Measurements from ENCODE around the gene EPDR1.
A peak's percentile ranks its signal among the peaks of the same experiment; 100 is the strongest.

The EPDR1 gene

DNA sequence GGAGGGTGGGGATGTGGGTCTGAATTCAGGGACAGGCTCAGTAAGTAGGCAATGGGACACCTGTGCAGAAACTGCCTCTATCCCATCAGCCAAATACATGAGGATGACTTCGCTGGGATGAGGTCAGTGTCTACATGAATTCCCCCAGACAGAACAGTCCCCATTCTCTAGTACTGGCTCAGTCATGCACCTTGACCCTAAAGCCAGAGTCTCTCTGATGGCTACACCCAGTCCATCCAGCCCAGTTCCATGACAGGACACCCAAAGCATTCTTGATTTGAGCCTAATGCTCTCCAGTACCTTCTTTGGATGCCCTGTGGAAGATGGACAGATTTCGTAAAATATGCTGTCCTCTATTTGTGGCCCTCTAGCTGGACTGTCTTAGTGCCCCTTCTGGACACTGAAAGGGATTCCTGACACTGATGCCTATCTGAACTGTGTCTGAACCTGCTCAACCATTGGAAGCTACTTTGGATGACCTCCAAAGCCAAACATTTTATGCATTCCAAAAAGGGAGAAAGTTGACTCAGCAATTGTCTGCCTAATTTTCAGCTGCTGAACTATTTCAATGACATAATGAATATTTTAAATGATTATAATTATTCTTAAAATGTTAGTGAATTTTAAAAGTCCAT, 18.4 kb upstream of the EPDR1 start:
- peak; percentile 67 to 76 for DNase-seq (ENCODE audit: low read depth in 2 of 2)
- TF ChIP-seq, protein P1, sequence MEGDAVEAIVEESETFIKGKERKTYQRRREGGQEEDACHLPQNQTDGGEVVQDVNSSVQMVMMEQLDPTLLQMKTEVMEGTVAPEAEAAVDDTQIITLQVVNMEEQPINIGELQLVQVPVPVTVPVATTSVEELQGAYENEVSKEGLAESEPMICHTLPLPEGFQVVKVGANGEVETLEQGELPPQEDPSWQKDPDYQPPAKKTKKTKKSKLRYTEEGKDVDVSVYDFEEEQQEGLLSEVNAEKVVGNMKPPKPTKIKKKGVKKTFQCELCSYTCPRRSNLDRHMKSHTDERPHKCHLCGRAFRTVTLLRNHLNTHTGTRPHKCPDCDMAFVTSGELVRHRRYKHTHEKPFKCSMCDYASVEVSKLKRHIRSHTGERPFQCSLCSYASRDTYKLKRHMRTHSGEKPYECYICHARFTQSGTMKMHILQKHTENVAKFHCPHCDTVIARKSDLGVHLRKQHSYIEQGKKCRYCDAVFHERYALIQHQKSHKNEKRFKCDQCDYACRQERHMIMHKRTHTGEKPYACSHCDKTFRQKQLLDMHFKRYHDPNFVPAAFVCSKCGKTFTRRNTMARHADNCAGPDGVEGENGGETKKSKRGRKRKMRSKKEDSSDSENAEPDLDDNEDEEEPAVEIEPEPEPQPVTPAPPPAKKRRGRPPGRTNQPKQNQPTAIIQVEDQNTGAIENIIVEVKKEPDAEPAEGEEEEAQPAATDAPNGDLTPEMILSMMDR (IDR thresholded peaks at IDR 0.05; ENCODE audit: low read depth, low read length), result no peak
- no peak overlapping the region for H3K4me3 ChIP-seq (replicated peaks in 1 of 2; ENCODE audit: low read depth in 2 of 2, low read length in 2 of 2)

DNA sequence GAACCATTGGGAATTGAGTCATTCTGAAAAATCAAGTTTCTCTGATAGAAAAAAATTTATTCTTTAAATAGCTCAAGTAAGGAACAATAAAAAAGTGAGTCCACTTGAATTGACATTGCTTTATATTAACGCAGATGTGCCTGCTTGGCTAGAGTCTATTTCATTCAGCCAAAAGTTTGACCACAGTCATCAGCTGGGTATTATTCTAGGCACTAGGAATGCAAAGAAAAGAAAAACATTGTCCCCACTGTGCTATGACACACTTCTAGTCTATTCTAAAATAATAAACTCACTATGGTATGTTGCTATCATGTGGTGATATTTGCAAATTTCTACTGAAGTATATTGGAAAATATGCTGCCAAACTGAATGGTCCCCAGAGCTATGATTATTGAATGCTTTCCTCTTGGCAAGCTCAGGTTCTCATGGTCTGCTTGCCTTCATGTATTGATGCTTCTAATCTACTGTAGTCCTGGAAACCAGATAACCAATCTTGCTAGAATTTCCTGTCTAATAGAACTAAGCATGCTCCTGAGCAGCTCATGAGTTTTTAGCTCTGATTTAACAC, 12.1 kb upstream of the EPDR1 start:
- TF ChIP-seq, protein P1 (IDR thresholded peaks at IDR 0.05; ENCODE audit: low read depth, low read length), result no peak
- peak in 1 of 2 donors; percentile 92 for DNase-seq (ENCODE audit: low read depth in 2 of 2)
- H3K4me3 ChIP-seq (replicated peaks in 1 of 2; ENCODE audit: low read depth in 2 of 2, low read length in 2 of 2), result no peak overlapping the region

DNA sequence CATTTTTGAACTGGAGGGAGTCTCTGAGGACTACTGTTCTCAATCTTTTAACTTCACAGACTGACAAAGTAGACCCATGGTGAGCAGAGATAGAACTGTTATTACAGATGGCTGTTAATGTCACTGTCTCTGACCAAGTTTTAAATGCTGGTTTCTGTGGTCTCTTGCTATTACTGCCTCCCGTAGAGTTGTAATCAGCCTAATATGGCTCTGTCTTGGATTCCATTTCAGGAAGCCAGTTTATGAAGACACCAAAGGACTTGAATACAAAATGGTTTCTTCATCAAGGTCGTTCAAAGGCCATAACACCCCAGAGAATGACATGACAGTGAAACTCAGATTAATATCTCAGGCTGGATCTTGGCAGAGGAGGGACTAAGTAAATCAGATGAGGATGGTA, 7.7 kb upstream of the EPDR1 start:
- no peak for DNase-seq (ENCODE audit: low read depth in 2 of 2)
- TF ChIP-seq, protein P1 (IDR thresholded peaks at IDR 0.05; ENCODE audit: low read depth, low read length), result no peak
- no peak overlapping the region for H3K4me3 ChIP-seq (replicated peaks in 1 of 2; ENCODE audit: low read depth in 2 of 2, low read length in 2 of 2)

DNA sequence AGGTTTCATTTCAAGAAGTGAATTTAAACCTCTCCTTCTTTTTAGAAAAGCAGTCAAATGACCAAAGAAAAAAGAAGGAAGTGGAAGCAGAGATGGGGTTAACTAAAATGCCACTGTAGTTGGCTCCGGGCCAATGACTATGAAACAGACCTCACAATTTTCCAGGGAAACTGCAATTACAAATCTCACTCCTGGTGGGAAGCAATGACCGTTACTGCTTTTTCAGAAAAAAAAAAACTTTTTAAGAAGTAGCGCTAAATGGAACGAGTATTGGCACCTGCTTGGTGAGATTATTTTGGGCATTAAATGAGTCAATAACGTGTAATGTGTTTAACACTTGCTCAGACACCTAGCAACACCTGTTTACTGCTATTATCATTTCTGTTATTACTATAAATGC, 5.0 kb upstream of the EPDR1 start:
- TF ChIP-seq, protein P1 (IDR thresholded peaks at IDR 0.05; ENCODE audit: low read depth, low read length), result no peak
- no peak for DNase-seq (ENCODE audit: low read depth in 2 of 2)
- no peak overlapping the region for H3K4me3 ChIP-seq (replicated peaks in 1 of 2; ENCODE audit: low read depth in 2 of 2, low read length in 2 of 2)

DNA sequence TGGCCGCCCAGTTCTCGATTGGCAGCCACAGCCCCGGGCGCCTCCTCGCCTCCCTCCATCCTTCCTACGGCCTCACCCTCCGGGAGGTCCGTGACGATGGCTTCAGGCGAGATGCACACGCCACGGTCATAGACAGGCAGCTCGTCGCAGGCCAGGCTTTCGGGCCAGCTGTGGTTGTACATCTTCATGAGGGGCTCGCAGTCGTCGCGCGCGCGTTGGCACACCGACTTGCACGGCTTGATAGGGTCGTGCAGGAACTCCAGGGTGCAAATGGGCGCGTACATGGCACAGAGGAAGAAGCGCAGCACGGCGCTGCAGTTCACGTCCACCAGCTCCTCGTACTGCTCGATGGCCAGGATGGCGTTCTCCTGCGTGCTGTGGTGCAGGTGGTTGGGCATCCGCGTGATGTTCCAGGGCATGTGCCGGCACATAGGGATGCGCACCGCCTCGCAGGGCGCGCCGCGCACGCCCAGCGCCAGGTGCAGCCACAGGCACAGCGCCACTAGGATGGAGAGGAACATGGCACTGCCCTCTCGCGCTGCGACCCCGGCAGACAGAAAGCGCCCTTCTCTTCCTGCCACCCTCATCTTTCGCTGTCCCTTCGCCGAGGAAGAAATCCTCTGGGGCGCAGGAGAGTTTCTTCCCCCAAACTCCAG, 4.3 kb upstream of the EPDR1 start:
- peak overlapping the region; percentile 34 to 54 for H3K4me3 ChIP-seq (replicated peaks in 1 of 2; ENCODE audit: low read depth in 2 of 2, low read length in 2 of 2)
- TF ChIP-seq, protein P1 (IDR thresholded peaks at IDR 0.05; ENCODE audit: low read depth, low read length), result no peak
- peak in 1 of 2 donors; percentile 19 for DNase-seq (ENCODE audit: low read depth in 2 of 2)

DNA sequence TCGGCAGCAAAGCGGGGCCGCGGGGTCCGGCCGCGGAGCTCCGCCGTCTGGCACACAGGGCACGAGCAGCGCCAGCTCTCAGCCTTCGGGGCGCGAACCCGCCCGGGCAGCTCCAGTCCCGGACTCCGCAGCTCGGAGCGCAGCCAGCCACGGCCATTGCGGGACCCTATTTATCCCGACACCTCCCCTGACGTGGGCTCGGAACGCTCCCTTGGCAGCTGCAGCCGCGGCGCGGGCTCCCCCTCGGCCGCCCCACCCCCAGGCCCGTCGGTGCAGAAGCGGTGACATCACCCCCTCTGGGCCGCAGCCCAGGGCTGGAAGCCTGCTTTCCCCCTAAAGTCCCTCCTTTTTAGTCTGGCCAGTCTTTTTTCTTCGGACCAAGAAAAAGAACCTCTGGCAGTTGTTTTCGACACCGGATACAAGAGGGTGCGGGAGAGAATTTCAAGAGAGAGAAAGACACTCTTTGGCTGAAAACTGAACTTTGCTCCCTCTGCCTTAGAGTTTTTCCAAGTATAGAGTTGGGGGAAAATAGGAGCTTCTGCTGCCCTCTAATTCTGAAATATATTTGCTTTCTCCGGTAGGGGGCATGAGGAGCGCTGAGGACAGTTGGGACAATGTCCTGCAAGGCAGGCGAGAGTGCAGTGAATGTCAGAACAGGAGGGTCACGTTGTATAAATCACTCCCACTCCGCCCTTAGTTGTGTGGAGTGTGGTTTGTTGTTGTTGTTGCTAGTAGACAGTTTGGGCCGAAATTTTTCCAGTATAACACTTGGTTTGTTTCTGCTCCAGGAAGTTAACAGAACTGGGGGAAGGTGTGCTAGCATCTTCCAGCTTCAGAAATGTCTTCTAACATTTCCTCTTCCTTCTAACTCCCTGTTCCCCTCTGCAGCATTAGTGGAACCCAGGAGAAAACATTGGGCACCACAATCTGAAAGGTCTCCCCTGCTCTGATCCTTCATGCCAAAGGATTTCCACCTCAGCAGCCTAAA, 3.5 kb upstream of the EPDR1 start, which contains the start of gene SFRP4:
SFRP4 (minus strand) TSS at position 145 of the 988 bp plus-strand sequence. CDS start 280 bp downstream, outside the sequence.
- peak within 1 kb of the TSS; percentile 34 to 54 for H3K4me3 ChIP-seq (replicated peaks in 1 of 2; ENCODE audit: low read depth in 2 of 2, low read length in 2 of 2)
- peak; percentile 62 to 74 for DNase-seq (ENCODE audit: low read depth in 2 of 2)
- TF ChIP-seq, protein P1 (IDR thresholded peaks at IDR 0.05; ENCODE audit: low read depth, low read length), result peak; percentile 74
